BJ (cell line): ENCODE measurements around the gene ZSCAN31. TPM values are rescaled to one million over a fixed set of nuclear protein-coding genes. Genes with fewer than 3 reads are reported as not detected.
A peak's percentile ranks its signal among the peaks of the same experiment; 100 is the strongest.

ENCODE experiments used
- CTCF ChIA-PET: fragments of 350-600 bp; formaldehyde crosslinking; extraction: SDS; loops from one replicate; lab custom pipeline; 2021; ENCODE audit warnings: antibody characterized with exemption, inconsistent platforms; lab: Yijun Ruan, JAX
- POLR2A ChIA-PET: fragments of 300-600 bp; sonication (Branson Sonifier 250); formaldehyde crosslinking; extraction: SDS; loops from one replicate; lab custom pipeline; 2021; ENCODE audit warnings: antibody characterized with exemption; lab: Charles Lee
- DNase-seq: peaks from one replicate; pipeline ENCODE4 v3.0.0-alpha.2; 2011; ENCODE audit warnings: low read depth
- H3K27me3 ChIP-seq: 2 replicates; pipeline ENCODE4 v1.6.0; 2011; ENCODE audit warnings: low read length; ENCODE audit not compliant: control insufficient read depth, insufficient read depth
- H3K36me3 ChIP-seq: 2 replicates; pipeline ENCODE4 v1.5.1; 2011; ENCODE audit warnings: low read length; ENCODE audit not compliant: control insufficient read depth, insufficient read depth
- H3K4me3 ChIP-seq: 2 replicates; pipeline ENCODE4 v1.5.1; 2011; ENCODE audit warnings: low read depth, mild to moderate bottlenecking, control low read depth, low read length
- CTCF ChIP-seq: IDR thresholded peaks from 2 replicates; pipeline ENCODE4 v1.5.1; 2011; ENCODE audit warnings: low read depth, mild to moderate bottlenecking, control low read depth, inconsistent platforms, low read length, moderate library complexity; ENCODE audit not compliant: insufficient read depth
- polyA minus RNA-seq: library from RNA; depleted of rRNA, polyadenylated mRNA; stranded (reverse); fragments of >200 nt; gene quantifications from 2 replicates; pipeline ENCODE4 v1.2.3, GENCODE V29; 2011; rRNA and poly(A)+ RNA removed
- polyA plus RNA-seq: library from polyadenylated mRNA; depleted of rRNA; stranded (reverse); fragments of >200 nt; gene quantifications from 2 replicates; pipeline ENCODE4 v1.2.3, GENCODE V29; 2011; rRNA removed

The ZSCAN31 gene
- polyA plus RNA-seq, result 1.7 and 1.9 TPM in 2 replicates
- polyA minus RNA-seq, result 1.7 and 2.1 TPM in 2 replicates

- TF ChIP-seq CTCF, result no peak
- H3K27me3 ChIP-seq, result no peaks in the 10 kb centered on the region
- H3K36me3 ChIP-seq, result no peaks in the 10 kb centered on the region
- CTCF ChIA-PET, result interaction anchor here (0.9 to 2.4 kb wide), 2 partner anchors 14 to 20 kb away, joined by 3 to 8 read pairs; no protein-coding TSS in a partner anchor
- POLR2A ChIA-PET, result interaction anchor here (0.5 to 0.9 kb wide), 3 partner anchors 20 to 1606 kb away, joined by 3 read pairs; no protein-coding TSS in a partner anchor
- peak; percentile 87 for DNase-seq
- peak within 1 kb of the TSS; percentile 68 for H3K4me3 ChIP-seq
These were observed at the start of gene ZSCAN31 for GRCh38 chr6:28335564-28336283. TSS of gene ZSCAN31 (minus strand) at chr6:28336148. CDS start at chr6:28329683, 6,465 bp downstream.

- CTCF ChIA-PET, result interaction anchor here (0.5 to 2.5 kb wide), 8 partner anchors 11 to 111 kb away, joined by 3 to 14 read pairs (median 4); no protein-coding TSS in a partner anchor
- Histone ChIP-seq H3K4me3 (no peak overlapping the region), H3K36me3 (peaks cover 6% of the 10 kb centered on the region), H3K27me3 (no peaks in the 10 kb centered on the region)
- TF ChIP-seq CTCF, result no peak
- POLR2A ChIA-PET, result interaction anchor here (0.6 kb wide), 1 partner anchor 14 kb away, joined by 4 read pairs; no protein-coding TSS in a partner anchor
- DNase-seq, result no peak
These were observed 48.2 kb upstream of the ZSCAN31 start for GRCh38 chr6:28384143-28384533.

DNA sequence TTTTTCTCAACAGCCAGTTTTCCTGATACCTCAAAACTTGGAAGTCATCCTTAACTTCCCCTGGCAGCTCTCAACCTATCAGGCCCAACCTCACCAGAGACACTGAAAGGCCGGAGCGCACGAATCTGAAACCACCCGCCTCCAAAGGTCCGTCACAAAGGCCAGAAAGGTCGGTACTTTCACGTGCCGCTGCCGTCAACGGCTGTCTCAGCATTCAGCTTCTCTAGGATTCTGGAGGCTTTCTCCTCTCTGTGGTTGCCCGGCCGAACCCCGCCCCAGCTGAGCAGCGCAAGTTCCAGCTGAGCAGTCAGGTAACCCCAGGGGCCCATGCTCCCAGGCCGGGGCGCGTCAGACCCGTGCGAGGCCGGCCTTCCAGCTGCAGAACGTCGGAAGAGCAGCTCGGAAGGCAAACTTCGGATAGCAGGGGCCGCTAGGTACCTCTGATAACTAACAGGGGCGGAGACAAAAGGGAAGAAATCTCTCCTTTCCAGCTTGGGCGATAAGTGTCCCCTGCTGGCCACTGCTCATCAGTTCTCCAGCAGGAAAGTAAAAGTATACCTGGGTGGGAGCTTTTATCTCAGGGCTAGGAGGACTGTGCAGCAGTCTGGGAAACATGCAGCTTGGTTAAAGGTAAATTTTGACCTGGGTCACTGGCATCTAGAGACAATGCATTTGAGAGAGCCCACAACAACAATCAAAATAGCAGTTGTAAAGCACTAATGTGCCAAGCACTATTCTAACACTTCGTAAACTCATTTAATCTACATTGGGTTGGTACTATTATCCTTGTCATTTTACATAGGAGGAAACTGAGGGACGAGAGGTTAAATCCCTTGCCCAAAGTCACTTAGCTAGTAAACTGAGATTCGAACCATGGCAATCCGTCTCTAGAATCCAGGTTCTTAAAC lies 47.5 kb upstream of the ZSCAN31 start:
- H3K36me3 ChIP-seq, result peaks cover 6% of the 10 kb centered on the region
- ChIA-PET CTCF (interaction anchor here (0.5 to 2.5 kb wide), 12 partner anchors 10 to 763 kb away, joined by 3 to 14 read pairs (median 4); no protein-coding TSS in a partner anchor), POLR2A (interaction anchor here (0.6 kb wide), 2 partner anchors 15 to 269 kb away, joined by 3 to 4 read pairs; no protein-coding TSS in a partner anchor)
- peak; percentile 59 for TF ChIP-seq CTCF
- peak; percentile 34 for DNase-seq
- no peaks in the 10 kb centered on the region for H3K27me3 ChIP-seq
- H3K4me3 ChIP-seq, result peak overlapping the region; percentile 43

GRCh38 chr6:28380381-28380780 lies 44.4 kb upstream of the ZSCAN31 start:
- CTCF ChIA-PET, result interaction anchor here (1.0 kb wide), 1 partner anchor 24 kb away, joined by 3 read pairs; no protein-coding TSS in a partner anchor
- no peak overlapping the region for H3K4me3 ChIP-seq
- H3K36me3 ChIP-seq, result peaks cover 5% of the 10 kb centered on the region
- POLR2A ChIA-PET, result no interaction called here
- no peaks in the 10 kb centered on the region for H3K27me3 ChIP-seq
- DNase-seq, result no peak
- TF ChIP-seq CTCF, result no peak
